HG03442 (cell line): ENCODE results near the gene TP53RK.

Experiments
- ATAC-seq: cut with Tn5 transposase; IDR thresholded peaks from one replicate; pipeline ENCODE4 v1.9.1; 2021; ENCODE audit warnings: mild to moderate bottlenecking, moderate library complexity; ENCODE audit not compliant: unreplicated experiment

TP53RK gene

DNA sequence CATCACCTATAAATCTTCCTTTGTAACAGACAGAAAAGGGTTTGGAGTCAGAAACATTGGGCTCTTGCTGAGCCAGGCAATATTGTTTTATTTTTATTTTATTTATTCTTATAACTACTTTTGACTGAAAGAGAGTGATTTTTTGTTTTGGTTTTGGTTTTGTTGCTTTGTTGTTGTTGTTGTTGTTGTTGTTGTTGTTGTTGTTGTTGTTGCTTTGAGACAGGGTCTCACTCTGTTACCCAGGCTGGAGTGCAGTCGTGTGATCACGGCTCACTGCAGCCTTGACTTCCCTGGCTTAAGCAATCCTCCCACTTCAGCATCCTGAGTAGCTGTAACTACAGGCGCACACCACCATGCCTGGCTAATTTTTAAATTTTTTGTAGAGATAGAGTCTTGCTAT lies 22.9 kb downstream of the TP53RK start:
- ATAC-seq: no peak

DNA sequence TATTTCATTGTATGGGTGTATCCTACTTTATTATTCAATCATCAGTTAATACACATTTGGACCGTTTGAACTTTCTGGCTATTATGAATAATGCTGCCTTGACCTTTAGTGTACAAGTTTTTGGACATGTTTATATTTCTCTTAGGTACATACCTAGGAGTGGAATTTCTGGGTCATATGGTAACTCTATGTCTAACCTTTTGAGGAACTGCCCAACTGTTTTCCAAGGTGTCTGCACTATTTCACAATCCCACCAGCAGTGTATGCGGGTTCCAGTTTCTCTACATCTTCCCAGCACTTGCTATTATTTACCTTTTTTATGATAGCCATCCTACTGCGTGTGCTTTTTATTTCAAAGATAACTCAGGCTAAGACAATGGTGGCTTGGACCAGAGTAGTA lies 23.6 kb downstream of the TP53RK start:
- ATAC-seq: no peak

DNA sequence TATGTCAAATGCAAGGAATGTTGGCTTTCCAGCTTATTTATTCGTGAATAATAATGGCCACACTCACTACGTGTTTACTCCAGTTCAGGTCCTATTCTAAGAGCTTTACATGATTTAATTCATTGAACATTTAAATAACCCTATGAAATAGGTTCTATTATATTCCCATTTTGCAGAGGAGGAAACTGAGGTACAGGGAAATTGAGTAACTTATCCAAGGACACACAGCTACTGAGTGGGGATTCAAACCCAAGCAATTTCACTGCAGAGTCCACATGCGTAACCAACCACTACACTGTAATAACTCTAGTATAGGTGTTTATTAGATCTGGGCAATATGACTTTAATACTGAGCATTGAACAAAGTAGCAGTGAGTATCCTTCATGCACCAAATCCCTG lies 25.7 kb downstream of the TP53RK start:
- ATAC-seq: no peak

DNA sequence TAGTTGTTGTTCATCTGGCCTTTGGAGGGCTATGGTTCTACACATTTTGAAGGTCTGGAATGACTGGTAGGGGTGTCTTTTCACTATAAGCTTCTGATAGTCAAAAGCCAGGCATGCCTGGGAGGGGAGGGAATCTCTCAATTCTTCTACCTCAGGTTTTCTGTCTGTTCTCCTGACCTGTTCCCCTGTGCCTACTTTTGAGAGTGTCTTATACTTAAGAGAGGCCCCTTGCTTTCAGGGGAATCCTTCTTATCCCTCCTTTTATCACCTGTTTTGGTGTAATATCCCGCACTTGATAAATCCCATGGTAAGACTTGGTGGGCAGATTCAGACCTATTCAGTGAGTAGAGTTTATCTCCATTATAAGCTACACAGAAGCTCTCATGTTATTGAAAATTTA lies 27.6 kb downstream of the TP53RK start:
- ATAC-seq: no peak

DNA sequence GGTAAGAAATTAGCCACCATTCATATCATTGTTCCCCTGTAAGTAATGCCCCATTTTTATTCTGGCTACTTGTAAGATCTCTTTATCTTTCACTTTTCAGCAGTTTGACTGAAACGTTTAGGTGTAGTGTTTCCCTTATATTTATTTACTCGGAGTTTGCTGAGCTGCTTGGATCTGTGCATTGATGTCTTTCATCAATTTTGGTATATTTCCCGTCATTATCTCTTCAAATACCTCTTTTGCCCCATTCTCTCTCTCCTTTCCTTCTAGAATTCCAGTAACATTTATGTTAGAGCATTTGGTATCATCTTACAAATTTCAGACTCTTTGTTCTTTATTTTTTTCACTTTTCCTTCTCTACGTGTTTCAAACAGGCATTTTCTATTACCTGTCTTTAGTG lies 28.8 kb downstream of the TP53RK start:
- ATAC-seq: no peak

DNA sequence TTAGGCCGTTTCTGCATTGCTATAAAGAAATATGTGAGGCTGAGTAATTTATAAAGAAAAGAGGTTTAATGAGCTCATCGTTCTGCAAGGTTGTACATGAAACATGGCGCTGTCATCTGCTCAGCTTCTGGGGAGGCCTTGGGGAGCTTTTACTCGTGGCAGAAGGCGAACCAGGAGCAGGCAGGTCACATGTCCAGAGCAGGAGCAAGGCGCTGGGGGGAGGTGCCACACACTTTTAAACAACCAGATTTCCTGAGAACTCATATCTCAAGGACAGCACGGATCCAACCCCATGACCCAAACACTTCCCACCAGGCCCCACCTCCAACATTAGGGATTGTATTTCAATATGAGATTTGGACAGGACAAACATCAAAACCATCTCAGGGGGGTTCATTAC lies 31.6 kb downstream of the TP53RK start:
- no peak for ATAC-seq

DNA sequence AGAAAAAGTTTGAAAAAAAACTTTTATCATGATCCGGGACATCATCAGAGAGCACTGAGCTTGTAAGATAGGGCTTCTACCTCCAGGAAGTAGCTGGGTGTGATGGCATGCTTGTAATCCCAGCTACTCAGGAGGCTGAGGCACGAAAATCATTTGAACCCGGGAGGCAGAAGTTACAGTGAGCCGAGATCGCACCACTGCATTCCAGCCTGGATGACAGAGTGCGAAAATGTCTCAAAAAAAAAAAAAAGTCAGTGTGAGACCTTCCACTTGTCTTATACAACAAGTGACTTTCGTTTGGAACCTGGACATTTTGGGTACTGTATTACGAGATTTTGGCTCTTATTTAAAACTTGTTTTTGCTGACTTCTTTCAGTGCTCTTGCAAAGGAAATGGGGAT lies 32.1 kb downstream of the TP53RK start:
- no peak for ATAC-seq

DNA sequence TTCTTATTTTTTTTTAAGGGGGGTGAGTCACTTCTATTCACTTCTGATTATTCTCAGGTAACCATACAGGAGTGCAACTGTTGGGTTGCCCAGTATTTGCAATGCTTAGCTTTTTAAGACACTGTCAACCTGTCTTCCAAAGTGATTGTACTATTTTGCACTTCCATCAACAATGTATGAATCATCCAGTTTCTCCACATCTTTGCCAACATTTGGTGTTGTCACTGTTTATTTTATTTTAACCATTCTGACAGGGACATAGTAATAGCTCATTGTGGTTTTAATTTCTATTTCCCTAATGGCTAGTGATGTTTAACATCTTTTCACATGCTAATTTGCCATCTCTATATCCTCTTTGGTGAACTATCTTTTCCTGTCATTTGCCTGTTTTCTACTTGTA lies 36.5 kb downstream of the TP53RK start:
- no peak for ATAC-seq

DNA sequence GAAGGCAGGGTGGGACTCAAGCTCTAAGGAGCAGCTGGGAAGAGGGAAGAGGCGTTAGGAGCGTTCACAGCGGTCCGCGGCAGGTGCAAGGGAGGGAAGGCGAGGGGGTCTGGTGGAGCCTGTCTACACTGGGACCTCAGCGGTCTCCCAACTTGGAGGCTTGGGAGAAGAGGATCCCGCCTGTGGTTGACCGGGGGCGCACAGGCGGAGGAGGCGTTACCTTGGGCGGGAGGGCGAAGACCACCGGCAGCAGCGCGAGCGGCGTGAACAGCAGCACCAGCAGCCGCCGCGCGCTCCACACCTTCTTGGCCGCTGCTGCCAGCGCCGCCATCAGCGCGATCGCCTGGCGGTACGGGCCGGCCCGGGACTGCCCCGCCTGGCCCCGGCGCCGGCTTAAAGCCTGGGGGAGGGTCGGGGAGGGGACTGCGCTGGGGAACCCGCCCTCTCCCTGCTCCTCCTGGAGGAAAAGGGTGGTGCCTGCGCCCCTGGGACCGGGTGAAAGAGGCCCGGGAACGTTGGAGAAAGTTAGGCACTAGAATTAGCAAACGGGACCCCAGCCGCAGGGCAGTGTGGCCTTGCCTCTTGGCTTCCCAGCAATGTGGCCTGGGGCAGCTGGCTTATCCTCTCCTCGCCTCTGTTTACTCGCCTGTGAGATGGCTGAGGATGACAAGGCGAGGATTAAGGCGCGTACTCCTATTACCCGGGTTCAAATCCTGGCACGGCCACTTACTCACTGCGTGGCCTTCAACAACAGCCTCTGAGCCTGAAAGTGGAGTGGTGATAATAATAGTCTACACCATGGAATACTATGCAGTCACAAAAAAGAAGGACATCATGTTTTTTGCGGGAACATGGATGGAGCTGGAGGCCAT lies 37.9 kb downstream of the TP53RK start, which contains the start of gene SLC13A3:
SLC13A3 (minus strand) TSS at position 369 of the 872 bp plus-strand sequence; CDS start at position 331, 38 bp downstream.
- ATAC-seq: no peak

DNA sequence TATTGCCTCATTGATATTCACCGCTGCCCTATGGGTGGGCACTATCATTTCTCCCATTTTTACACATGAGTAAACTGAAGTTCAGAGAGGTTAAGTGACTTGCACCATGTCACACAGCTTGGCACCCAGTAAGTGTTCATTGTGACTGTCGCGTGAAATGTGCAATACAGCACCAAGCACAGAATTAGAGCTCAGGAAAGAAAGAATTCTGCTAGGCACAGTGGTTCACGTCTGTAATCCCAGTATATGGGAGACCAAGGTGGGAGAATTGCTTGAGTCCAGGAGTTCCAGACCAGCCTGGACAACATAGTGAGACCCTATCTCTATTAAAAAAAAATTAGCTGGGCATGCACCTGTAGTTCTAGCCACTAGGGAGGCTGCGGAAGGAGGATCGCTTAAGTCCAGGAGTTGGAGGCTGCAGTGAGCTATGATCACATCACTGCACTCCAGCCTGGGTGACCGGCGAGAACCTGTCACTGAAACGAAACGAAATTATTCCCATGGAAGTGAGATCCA lies 38.6 kb downstream of the TP53RK start:
- no peak for ATAC-seq

DNA sequence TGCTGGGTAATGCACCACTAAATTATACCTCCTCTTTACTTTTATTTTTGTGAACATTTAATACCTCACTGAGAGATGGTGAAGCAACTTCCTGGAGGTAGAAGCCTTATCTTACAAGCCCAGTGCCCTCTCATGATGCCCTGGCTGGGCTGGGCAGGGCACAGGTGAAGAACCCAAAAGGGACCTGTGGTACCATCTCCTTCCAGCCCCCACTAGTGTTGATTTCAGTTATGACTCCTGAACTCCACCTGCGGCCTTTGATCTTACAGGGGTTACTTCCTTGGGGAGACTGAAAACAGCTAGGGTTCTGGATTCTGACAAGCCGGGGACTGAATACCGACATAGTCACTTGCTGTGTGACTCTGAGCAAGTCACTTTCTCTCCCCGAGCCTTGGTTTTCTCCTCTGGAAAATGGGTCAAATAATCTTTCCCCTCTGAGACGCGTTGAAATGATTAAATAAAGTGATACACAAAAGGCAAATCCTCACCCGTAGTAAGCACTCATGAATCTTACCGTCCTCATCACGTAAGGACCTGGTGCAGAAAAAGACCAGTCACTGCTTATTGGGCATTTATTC lies 39.2 kb downstream of the TP53RK start:
- no peak for ATAC-seq

DNA sequence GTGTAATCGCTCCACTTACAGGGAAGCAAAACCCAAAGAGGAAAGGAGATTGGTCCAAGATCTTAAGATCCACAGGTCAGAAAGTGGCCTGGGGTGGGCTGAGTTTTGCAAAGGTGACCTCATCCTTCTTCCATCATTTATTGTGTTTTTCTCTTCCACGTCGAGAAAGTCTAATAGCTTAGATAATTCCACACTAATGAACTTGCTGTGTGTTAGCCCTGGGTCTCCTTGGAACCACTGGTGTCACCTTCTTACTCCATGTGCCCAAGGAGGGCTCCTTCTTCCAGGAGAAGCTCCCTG lies 39.6 kb downstream of the TP53RK start:
- ATAC-seq: no peak

DNA sequence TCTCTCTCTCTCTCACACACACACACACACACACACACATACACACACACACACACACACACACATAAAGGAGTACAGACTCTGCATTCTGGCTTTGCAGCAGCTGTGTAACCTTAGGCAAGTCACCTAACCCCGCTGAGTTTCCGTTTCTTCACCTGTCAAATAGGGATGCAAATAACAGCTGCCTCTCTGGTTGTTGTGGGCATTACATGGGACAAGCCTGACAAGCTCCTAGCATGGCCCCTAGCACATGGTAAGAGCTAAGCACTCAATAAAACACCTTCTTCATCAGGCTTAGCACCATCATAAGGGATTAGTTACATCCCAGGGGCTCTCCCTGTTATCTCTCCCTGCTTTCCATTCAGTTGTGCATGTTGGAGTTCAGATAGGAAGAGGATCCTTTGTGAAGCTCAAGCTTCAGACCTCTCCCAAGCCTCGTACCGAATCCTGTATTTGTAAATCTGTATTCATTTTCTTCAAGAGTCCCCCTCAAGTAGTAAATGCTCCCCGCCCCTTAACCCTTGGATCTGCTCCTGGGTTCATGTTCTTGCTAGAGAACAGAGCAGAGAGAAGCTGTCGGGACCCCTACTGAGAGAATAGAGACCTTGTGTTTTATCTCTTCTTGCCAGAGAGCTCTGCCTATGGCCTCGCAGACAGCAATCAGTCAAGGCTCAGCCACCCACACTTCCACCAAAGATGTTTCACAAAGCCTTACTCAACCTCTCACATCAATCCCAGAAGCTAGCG lies 40.2 kb downstream of the TP53RK start:
- no peak for ATAC-seq

DNA sequence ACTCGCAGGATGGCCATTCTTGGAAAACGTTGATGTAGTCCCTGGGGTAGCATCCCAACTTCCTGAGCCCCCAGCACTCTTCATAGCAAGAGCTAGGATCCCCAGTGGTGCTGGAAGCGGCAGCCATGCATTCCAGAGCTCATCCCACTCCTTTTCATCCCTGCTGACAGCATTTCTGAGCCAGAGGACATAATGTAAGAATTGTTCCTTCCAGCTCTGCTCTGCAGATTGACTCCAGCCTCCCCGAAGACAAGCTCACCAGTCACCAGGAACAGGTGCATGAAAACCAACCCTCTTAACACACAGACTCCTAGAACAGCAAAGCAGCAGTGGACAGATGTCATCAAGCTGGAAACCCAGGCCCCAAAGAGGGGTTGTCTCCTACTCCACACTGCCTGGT lies 41.8 kb downstream of the TP53RK start:
- no peak for ATAC-seq

DNA sequence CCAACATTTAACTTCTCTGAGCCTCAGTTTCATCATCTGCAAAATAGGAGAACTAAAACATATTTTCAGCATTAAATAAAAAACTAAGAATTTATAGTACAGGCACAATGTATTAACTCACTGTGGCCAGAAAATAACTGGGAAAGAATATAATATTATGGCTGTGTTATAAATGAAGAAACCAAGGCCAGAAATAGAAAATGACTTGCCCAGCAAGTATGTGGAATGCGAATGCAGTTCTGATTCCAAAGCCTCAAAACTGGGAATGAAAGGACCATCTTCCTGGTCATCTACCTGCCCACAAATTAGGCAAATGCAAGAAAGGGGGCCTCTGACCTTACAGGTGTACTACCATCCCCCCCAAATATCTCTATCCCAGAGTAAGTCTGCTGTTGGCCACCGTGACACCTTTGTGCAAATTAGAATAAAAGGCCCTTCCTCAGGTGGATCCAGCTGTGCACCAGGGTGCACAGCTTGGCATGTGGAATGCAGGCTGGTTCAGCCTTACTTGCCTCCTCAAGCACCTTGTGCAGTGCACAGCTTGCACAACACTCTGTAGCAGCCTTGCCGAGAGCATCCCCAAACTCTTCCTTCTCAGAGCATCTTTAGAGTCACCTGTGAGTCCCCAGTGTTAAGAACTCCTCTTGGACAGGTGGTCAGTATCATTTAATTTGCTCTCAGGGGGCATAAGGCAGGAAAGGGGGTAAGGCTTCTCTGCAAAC lies 42.4 kb downstream of the TP53RK start:
- no peak for ATAC-seq

DNA sequence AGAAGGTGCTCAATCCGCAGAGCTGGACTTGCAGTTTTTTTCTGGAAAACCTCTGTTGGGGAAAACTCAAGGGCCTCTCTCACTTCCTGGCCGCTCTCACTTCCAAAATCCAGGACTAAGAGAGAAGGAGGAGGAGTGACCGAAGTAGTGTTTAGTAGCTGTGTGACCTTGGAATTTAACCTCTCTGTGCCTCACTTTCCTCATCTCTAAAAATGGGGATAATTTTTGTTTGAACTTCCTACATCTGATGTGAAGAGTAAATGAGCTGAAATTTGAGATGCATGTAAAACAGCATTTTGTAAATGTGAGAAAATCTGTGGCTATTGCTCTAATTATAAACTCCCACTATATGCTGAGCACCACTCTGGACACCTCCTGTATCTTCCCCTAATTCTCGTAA lies 43.1 kb downstream of the TP53RK start:
- ATAC-seq: no peak

DNA sequence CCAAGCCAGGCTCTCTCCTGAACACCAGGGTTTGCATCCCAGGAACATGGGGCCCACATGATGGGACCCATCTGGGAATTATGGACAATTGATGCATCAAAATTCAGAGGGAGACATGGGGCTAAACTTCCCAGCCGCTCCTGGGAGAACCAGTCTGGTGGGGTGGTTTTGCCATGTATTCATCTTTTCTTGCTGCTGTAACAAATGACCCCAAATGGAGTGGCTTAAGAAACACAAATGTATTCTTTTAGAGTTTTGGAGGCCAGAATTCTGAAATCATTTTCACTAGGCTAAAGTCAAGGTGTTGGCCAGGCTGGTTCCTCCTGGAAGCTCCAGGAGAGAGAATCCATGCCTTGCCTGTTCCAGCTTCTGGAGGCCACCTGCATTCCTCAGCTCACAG lies 44.5 kb downstream of the TP53RK start:
- ATAC-seq: no peak

DNA sequence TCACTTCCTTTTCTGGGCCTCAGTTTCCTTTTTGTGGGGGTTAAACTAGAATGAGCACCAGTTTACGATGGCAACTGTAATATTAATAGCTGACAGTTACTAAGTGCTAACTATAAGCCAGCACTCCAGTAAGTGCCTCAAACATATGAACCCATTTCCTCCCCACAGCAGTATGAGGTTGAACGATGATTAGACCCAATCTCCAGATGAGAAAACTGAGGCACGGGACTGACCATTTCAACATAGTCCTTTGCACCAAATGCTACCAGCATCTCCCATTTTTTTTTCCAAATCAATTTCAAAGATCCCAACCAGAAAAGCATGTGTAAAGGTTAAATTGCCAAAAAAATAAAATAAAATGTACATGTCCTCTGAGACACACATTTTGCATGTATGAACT lies 45.1 kb downstream of the TP53RK start:
- no peak for ATAC-seq

DNA sequence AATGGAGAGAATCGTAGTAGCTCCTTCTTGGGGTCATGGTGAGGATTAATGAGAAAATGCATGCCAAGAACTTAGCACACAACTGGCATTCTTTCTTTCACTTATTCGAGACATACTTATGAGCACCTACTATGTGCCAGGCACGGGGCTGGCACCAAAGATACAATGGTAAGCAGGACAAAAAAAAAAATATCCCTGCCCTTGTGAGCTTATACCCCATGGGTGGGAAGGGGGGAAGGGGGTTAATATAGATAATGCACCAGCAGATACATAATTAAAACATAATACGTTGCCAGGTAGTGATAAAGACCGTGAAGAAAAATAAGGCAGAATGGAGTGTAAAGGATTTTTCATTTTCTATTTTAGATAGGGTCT lies 46.3 kb downstream of the TP53RK start:
- ATAC-seq: no peak

DNA sequence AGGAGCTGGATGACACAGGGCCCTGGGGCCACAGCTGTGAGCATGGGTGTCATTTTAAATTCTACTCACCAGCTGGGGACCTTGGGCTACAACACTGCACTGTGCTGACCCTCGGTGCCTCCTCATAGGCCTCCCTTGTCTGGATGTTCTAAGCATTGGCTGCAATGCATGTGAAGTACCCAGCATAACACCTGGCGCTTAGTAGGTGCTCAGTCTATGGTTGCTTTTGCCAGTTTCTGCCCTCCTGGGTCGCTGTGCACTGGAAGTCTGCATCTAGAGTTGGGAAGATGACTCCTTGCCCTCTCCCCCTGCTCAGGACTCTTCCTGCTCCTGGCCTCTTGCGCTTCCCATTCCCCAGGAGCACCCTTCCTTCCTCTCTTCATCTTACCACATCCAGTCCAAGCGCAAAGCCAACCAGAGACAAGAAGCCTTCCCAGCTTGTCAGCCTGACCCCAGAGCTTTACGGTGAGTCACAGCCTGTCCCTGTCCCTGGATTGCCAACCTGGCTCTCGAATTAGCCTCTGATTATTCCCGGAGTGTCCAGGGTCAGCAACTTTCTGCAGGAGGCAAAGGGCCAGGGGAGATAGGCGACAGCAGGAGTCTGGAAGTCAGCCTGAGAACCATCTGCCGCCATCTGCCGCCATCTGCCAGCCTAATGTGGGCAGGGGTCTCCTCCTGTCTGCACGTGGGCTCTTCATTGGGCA lies 46.8 kb downstream of the TP53RK start:
- ATAC-seq: no peak

DNA sequence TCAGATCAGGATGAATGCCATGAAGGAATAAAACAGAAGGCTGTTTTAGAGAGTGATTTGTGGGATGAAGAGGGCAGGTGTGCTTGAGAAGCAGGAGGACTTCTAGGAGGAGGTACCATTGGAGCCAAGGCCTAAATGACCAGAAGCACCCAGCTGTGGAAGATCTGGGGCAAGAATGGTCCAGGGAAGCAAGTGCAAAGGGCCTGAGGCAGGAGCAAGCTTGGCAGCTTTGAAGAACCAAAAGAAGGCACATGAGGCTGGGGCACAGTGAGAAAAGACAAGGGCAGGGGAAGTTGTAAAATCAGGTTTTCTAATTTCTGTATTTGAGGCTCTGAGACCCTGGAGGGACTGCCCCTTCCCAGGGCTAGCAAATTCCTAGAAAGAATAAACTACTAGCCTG lies 47.8 kb downstream of the TP53RK start:
- ATAC-seq: no peak
